ENCODE measurements around the gene DENND1B. TPM values are rescaled to one million over a fixed set of nuclear protein-coding genes. Genes with fewer than 3 reads are reported as not detected.

Gene DENND1B
- total RNA-seq, 4 donors from 2014 or later = 9.0 to 40.2 (median 10.8) TPM

DNA sequence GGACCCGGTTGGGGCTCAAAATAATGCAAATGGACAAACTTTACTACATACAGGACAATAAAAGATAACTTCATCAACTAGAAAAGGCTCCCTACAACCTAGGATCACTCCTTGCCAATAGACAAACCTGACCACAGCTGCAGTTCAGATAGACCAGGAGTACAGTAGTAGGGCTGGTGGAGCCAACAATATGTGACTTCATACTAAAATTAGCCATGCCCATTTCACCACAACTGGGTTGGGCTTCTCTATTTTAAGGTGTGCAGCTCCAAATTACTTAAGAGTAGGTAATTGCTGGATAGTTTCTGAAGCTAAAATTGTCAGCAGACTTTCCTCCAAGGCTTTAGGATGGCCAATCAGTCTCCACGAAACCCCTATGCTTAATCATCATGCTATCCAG, 3.9 kb downstream of the DENND1B start:
- H3K36me3 ChIP-seq = no peaks in the 10 kb centered on the region

DNA sequence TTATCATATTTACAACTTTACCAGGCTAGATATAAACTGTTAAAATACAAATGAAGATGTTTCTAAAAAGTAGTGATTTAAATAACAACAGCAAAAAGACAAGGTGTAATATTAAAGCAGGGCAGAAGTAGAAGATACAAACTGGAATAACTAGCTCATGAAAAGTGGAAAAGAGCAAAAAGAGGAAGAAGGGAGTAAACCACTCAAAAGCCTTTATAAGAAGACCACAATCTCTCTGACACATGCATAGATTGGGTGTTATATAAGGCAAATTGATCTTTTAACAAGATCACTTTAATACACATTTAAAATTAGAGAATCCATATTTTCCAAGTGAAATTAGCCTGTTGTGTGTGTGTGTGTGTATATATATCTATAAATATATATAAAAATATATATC, 5.0 kb downstream of the DENND1B start:
- H3K4me1 ChIP-seq = peaks cover 0 to 21% (median 9%) of the 10 kb centered on the region in 4 donors
- no peak overlapping the region for H3K27ac ChIP-seq
- DNase-seq (ENCODE audit: low spot score in 2 of 2) = no peak
- no peaks in the 10 kb centered on the region for H3K36me3 ChIP-seq
- H3K27me3 ChIP-seq = no peaks in the 10 kb centered on the region
- H3K9me3 ChIP-seq = no peaks in the 10 kb centered on the region
- H3K4me3 ChIP-seq = no peak overlapping the region
- TF ChIP-seq, protein P1, sequence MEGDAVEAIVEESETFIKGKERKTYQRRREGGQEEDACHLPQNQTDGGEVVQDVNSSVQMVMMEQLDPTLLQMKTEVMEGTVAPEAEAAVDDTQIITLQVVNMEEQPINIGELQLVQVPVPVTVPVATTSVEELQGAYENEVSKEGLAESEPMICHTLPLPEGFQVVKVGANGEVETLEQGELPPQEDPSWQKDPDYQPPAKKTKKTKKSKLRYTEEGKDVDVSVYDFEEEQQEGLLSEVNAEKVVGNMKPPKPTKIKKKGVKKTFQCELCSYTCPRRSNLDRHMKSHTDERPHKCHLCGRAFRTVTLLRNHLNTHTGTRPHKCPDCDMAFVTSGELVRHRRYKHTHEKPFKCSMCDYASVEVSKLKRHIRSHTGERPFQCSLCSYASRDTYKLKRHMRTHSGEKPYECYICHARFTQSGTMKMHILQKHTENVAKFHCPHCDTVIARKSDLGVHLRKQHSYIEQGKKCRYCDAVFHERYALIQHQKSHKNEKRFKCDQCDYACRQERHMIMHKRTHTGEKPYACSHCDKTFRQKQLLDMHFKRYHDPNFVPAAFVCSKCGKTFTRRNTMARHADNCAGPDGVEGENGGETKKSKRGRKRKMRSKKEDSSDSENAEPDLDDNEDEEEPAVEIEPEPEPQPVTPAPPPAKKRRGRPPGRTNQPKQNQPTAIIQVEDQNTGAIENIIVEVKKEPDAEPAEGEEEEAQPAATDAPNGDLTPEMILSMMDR (IDR thresholded peaks at IDR 0.05) = no peak
- no peak for TF ChIP-seq EP300 (IDR thresholded peaks at IDR 0.05)
- no peak for TF ChIP-seq POLR2A (IDR thresholded peaks at IDR 0.05)

More for the DNA sequence above, 3.9 kb downstream of the DENND1B start:
- H3K4me3 ChIP-seq = no peak overlapping the region
- H3K27me3 ChIP-seq = no peaks in the 10 kb centered on the region
- TF ChIP-seq EP300 (IDR thresholded peaks at IDR 0.05) (no peak), POLR2A (IDR thresholded peaks at IDR 0.05) (no peak)
- TF ChIP-seq, protein P1 (IDR thresholded peaks at IDR 0.05) = no peak
- H3K4me1 ChIP-seq = peaks cover 0 to 28% (median 13%) of the 10 kb centered on the region in 4 donors
- H3K9me3 ChIP-seq = no peaks in the 10 kb centered on the region
- DNase-seq (ENCODE audit: low spot score in 2 of 2) = no peak
- 96 to 100% methylated on average over 2 of the region's 2 CpGs for WGBS, 2 donors
- no peak overlapping the region for H3K27ac ChIP-seq

DNA sequence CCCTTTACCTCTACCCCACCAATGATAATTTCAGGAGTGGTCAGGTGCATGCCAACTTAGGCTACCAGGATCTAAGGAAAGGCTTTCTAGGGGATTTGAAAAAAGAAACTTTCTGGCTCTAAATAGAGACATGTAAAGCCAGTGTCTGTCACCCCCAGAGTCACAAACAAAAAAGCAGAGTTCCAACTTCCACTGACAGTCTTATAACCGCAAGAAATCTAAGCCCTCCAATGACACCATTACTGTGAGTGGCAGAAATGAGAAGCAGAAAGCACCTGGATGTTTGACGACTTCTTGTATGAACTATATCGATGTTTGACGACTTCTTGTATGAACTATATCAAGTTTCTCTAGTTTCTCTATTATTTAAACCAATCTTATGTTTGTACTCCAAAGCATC, 6.0 kb downstream of the DENND1B start:
- WGBS, 2 donors = 92 to 96% methylated on average over 4 of the region's 4 CpGs

DNA sequence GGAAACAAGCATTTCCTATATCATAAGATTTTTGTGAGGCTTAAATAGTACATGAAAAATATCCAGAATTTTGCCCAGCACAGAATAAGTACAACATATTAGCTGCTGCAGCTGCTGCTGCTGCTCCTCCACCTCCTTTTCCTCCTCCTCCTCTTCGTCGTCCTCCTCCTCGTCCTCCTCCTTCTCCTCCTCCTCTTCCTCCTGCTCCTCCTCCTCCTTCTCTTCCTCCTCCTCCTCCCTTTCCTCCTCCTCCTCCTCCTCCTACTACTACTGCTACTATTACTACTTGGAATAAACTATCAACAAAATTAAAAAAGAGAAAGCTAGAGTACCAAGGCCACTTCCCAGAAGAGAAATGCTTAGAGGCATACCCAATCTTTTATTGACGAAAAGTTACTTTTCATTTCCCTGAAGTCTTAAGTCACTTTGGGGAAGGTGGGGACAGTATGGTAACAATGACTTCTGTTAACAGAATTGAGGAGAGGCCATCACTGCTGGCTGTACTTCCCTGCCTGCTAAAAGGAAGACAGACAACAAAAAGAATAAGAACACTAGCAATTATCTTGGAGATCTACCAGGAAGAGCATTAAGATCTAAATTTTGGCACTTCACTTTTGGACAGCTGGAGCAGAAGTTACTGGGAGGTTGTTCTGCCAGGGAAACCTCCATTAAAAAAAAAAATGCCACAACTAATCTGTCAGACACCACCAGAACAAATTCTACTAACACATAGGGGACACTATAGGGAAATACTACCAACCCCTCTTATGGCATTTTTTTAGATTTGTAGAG, 7.1 kb downstream of the DENND1B start:
- H3K36me3 ChIP-seq = no peaks in the 10 kb centered on the region
- H3K9me3 ChIP-seq = no peaks in the 10 kb centered on the region
- no peaks in the 10 kb centered on the region for H3K27me3 ChIP-seq
- H3K27ac ChIP-seq = no peak overlapping the region
- WGBS, 2 donors = 57 to 61% methylated on average over 4 of the region's 4 CpGs
- no peak overlapping the region for H3K4me3 ChIP-seq
- TF ChIP-seq EP300 (IDR thresholded peaks at IDR 0.05) (no peak), POLR2A (IDR thresholded peaks at IDR 0.05) (no peak)
- TF ChIP-seq, protein P1 (IDR thresholded peaks at IDR 0.05) = no peak
- peaks cover 0 to 10% (median 1%) of the 10 kb centered on the region in 4 donors for H3K4me1 ChIP-seq
- no peak for DNase-seq (ENCODE audit: low spot score in 2 of 2)

More for the DNA sequence above, 6.0 kb downstream of the DENND1B start:
- H3K27ac ChIP-seq = no peak overlapping the region
- no peaks in the 10 kb centered on the region for H3K36me3 ChIP-seq
- no peak for DNase-seq (ENCODE audit: low spot score in 2 of 2)
- no peak overlapping the region for H3K4me3 ChIP-seq
- TF ChIP-seq EP300 (IDR thresholded peaks at IDR 0.05) (no peak), POLR2A (IDR thresholded peaks at IDR 0.05) (no peak)
- TF ChIP-seq, protein P1 (IDR thresholded peaks at IDR 0.05) = no peak
- H3K4me1 ChIP-seq = peaks cover 0 to 21% (median 9%) of the 10 kb centered on the region in 4 donors
- H3K9me3 ChIP-seq = no peaks in the 10 kb centered on the region
- no peaks in the 10 kb centered on the region for H3K27me3 ChIP-seq

DNA sequence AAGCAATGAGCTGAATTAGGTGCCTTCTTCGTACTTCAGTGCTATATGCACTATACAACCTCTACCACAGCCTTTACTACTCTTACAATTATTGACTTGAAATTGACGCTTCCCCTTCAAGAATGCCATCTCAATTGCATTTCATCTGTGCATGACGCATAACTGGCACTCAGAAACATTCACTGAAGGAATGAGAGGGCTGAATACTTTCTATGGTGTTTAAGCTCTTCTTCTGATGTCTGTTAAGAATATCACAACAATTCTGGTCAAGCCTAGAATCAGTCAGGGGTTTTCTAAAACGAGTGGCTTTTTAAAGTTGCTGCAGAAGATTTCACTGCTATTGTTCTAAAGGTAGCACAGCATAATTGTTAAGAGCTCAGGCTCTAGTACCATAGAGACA, 11.5 kb downstream of the DENND1B start:
- Histone ChIP-seq H3K27me3 (no peaks in the 10 kb centered on the region), H3K4me1 (no peaks in the 10 kb centered on the region), H3K27ac (no peak overlapping the region), H3K36me3 (peaks cover 0 to 6% (median 0%) of the 10 kb centered on the region in 3 donors), H3K4me3 (no peak overlapping the region), H3K9me3 (no peaks in the 10 kb centered on the region)
- DNase-seq (ENCODE audit: low spot score in 2 of 2) = no peak
- WGBS, 2 donors = 55 to 69% methylated on average over 4 of the region's 4 CpGs
- TF ChIP-seq POLR2A (IDR thresholded peaks at IDR 0.05) = no peak
- no peak for TF ChIP-seq EP300 (IDR thresholded peaks at IDR 0.05)
